Kidney tubule cell (primary cell): ENCODE data around the gene RABGAP1L.
"Not testable (repeated sequence)": the region's sequence is repeated elsewhere in the genome, so short reads cannot be mapped to it uniquely, and the experiment has no call there.

Source experiments
- DNase-seq: peaks from one replicate; pipeline ENCODE4 v3.0.0-alpha.2; 2018; ENCODE audit warnings: low spot score

Gene RABGAP1L

DNA sequence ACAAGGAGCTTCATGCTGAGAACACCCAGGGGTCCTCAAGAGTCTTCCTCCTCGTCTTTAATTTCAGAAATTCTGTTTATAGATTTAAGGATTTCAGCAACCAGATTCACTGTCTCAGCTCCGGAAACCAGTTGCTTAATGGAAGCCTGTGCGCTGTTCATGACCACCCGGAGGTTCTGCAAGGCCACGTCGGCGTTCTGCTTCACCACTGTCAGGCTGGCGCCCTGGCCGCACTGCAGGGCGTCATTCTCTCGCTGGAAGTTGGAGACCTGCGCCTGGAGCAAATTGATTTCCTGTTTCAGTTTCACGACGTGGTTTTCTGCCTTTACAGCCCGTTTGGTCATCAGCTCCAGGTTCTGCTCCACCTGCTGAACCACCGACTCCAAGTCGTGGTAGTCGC is 885.3 kb downstream of the RABGAP1L start:
- DNase-seq: not testable (repeated sequence)
